SK-N-SH (cell line): Measurements from ENCODE around the gene GLS.

Experiments used
- CTCF ChIP-seq: fragments of 200-600 bp; sonication (generic); IDR thresholded peaks from 2 replicates; pipeline ENCODE4 v1.6.1; 2017; ENCODE audit warnings: antibody characterized with exemption, mild to moderate bottlenecking, moderate library complexity
- EZH2phosphoT487 ChIP-seq: fragments of 200-600 bp; sonication (generic); IDR thresholded peaks from 2 replicates; pipeline ENCODE4 v1.6.1; 2017; ENCODE audit warnings: low read depth, mixed run types, mild to moderate bottlenecking, antibody characterized with exemption, moderate library complexity, borderline replicate concordance
- RFX5 ChIP-seq: IDR thresholded peaks from 2 replicates; pipeline ENCODE4 v1.6.1; 2012; ENCODE audit warnings: mild to moderate bottlenecking, improper control_type of control experiment, low read length
- SMC3 ChIP-seq: IDR thresholded peaks from 2 replicates; pipeline ENCODE4 v1.6.1; 2012; ENCODE audit warnings: low read depth, low read length, improper control_type of control experiment
- TAF1 ChIP-seq: IDR thresholded peaks from 2 replicates; pipeline ENCODE4 v1.6.1; 2012; ENCODE audit warnings: low read depth, mild to moderate bottlenecking, low read length, moderate library complexity, borderline replicate concordance

- TF ChIP-seq TAF1 = no peak
- no peak for TF ChIP-seq EZH2phosphoT487
- no peak for TF ChIP-seq CTCF
- TF ChIP-seq SMC3 = no peak
- no peak for TF ChIP-seq RFX5
Measured at GRCh38 chr2:190889175-190889943, 8.7 kb downstream of the GLS start.
